GM18498 (cell line): ENCODE data around the gene EHMT1.
"Not testable (repeated sequence)": the region's sequence is repeated elsewhere in the genome, so short reads cannot be mapped to it uniquely, and the experiment has no call there.

Experiments
- ATAC-seq: cut with Tn5 transposase; IDR thresholded peaks from one replicate; pipeline ENCODE4 v1.9.1; 2021; ENCODE audit warnings: mild to moderate bottlenecking, moderate library complexity; ENCODE audit not compliant: unreplicated experiment

EHMT1 gene

DNA sequence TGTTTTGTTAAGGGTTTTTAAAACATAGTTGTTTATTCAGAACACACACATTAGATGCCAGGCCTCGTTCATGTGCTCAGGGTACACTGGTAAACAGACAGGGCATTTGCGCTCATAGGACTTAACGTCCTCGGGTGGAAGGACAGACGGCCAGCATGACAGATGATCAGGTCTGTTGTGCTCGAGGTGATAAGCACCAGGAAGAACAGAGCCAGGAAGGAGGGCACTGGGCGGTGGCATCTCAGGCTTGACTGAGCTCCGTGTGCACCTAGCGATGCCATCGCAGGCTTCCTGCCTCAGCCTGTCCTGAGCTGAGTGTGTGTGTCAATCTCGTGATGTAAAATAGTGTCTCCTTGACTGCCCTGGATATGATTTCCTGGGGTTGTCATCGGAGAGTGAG is 96.5 kb downstream of the EHMT1 start:
- ATAC-seq, result no peak

DNA sequence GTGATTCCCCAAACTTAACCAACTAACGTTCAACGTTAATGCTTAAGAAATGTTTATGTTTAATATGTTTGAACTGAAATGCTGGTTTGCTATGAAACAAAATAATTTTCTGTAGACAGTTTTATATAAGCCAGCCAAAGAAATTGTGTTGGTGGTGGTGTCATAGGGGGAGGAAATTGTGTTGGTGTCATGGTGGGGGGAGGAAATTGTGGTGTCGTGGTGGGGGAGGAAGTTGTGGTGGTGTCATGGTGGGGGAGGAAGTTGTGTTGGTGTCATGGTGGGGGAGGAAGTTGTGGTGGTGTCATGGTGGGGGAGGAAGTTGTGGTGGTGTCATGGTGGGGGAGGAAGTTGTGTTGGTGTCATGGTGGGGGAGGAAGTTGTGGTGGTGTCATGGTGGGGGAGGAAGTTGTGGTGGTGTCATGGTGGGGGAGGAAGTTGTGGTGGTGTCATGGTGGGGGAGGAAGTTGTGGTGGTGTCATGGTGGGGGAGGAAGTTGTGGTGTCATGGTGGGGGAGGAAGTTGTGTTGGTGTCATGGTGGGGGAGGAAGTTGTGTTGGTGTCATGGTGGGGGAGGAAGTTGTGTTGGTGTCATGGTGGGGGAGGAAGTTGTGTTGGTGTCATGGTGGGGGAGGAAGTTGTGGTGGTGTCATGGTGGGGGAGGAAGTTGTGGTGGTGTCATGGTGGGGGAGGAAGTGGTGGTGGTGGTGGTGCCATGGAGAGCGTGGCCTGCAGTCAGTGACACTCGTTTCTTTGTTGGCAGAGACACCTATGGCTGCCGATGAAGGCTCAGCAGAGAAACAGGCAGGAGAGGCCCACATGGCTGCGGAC is 97.3 kb downstream of the EHMT1 start:
- ATAC-seq, result not testable (repeated sequence)

DNA sequence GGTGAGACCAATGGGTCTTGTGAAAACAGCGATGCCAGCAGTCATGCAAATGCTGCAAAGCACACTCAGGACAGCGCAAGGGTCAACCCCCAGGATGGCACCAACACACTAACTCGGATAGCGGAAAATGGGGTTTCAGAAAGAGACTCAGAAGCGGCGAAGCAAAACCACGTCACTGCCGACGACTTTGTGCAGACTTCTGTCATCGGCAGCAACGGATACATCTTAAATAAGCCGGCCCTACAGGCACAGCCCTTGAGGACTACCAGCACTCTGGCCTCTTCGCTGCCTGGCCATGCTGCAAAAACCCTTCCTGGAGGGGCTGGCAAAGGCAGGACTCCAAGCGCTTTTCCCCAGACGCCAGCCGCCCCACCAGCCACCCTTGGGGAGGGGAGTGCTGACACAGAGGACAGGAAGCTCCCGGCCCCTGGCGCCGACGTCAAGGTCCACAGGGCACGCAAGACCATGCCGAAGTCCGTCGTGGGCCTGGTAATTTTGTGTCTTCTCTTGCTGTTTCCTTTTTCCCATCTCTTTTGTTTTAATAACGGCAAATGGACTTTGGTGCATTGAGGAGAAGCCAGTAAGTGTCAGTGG is 98.0 kb downstream of the EHMT1 start:
- no peak for ATAC-seq

DNA sequence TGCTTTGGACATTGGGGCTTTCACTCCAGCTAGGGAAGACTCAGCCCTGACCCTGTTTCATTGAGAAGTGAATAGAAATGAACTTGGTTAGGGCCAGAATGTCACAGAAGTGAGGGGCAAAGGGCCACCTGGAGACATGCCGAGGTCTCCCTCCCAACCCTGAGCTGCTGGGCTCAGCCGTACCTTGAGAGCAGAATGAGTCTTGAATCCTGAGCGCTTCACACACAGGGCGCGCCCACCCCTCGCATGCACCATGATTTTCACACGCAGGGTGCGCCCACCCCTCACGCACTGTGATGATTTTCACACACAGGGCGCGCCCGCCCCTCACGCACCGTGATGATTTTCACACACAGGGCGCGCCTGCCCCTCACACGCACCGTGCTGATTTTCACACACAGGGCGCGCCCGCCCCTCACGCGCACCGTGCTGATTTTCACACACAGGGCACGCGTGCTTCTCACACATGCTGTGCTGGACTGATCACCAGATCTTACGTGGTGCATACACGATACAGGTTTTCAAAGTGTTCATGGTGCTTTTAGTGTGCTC is 99.0 kb downstream of the EHMT1 start:
- ATAC-seq, result no peak

DNA sequence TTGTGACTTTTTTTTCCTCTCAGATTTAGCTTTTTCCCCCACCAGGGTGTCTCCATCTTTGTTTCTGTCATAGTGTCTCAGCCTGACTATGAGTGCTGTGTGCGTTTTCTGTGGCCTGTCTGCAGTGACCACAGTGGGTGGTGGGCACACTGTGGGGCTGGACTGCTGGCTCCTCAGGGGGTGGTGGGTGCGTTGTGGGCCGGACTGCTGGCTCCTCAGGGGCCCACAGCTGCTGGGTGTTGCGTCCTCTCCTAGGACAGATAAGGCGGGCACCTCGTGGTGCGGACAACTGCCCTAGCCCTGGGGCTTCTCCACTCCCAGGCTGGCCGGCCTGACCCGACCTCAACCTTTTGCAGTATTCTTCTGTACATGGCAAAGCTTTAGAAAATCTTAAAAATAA is 100.4 kb downstream of the EHMT1 start:
- ATAC-seq, result no peak

DNA sequence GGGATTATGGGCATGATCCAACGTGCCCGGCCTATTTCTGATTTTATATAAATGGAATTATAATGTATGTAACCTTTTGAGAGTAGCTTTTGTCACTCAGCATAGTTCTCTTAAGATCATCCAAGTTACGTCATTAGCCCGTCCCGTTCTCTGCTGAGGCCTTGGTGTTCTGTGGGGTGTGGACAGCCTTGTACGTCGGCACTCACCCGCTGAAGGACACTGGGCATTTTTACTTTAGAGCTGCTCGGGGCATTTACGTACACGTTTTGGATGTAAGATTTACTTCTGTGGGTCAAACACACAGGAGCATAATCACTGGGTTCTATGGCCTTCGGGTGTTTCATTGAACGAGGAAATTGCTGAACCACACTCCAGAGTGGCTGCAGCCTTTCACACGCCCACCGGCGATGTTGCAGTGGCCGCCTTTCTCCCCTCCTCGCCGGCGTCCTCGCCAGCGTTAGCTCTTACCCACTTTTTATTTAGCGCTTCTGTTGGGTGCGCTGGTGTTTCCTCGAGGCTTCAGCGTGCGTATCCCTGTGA is 101.8 kb downstream of the EHMT1 start:
- no peak for ATAC-seq

DNA sequence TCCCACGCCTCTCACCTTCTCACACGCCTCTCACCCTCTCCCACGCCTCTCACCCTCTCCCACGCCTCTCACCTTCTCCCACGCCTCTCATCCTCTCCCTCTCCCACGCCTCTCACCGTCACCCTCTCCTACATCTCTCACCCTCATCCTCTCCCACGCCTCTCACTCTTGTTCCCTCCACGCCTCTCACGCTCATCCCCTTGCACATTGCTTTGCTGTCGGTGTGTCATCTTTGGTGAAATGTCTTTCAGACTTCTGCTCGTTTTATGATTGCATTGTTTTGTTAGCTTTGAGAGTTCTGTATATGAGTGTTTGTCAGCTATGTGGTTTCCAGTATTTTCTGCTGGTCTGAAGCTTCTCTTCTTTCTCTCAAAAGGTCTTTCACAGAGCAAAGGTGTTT is 102.7 kb downstream of the EHMT1 start:
- no peak for ATAC-seq

DNA sequence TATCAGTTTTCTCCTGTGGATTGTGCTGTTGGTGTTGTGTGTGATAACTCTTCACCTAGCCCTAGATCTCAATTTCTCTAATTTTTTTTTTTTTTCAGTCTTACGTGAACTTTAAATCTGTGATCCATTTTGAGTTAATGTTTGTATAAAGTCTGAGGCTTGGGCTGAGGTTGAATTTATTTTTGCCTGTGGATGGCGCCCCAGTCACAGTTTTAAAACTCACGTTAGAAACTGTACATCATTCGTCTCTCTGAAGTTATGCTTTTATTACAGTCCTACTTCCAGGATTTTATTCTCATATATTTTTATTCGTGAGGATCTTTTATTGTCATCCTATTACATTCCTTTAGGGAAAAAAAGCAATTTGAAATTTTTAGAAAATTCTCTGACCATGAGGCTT is 103.1 kb downstream of the EHMT1 start:
- ATAC-seq, result no peak

DNA sequence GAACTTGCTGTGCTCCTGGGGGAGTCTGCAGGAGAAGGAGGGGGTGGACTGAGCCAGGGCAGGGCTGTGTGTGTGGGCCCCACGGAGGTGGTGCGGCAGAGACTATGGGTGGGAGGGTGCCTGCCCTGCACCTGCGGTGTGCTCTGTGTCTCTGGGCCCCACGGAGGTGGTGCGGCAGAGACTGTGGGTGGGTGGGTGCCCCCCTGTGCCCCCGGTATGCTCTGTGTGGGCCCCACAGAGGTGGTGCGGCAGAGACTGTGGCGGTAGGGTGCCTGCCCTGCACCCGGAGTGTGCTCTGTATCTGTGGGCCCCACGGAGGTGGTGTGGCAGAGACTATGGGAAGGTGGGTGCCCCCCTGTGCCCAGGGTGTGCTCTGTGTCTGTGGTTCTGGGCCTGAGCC is 103.7 kb downstream of the EHMT1 start:
- ATAC-seq, result no peak

DNA sequence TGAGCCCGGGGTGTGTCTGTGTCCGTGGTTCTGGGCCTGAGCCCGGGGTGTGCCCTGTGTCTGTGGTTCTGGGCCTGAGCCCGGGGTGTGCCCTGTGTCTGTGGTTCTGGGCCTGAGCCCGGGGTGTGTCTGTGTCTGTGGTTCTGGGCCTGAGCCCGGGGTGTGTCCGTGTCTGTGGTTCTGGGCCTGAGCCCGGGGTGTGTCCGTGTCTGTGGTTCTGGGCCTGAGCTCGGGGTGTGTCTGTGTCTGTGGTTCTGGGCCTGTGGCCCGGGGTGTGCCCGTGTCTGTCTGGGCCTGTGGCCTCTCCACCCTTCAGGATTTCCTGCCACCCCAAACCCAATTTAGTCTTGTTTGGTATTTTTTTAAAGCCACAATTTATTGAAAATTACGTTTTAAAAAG is 104.6 kb downstream of the EHMT1 start:
- ATAC-seq, result not testable (repeated sequence)

DNA sequence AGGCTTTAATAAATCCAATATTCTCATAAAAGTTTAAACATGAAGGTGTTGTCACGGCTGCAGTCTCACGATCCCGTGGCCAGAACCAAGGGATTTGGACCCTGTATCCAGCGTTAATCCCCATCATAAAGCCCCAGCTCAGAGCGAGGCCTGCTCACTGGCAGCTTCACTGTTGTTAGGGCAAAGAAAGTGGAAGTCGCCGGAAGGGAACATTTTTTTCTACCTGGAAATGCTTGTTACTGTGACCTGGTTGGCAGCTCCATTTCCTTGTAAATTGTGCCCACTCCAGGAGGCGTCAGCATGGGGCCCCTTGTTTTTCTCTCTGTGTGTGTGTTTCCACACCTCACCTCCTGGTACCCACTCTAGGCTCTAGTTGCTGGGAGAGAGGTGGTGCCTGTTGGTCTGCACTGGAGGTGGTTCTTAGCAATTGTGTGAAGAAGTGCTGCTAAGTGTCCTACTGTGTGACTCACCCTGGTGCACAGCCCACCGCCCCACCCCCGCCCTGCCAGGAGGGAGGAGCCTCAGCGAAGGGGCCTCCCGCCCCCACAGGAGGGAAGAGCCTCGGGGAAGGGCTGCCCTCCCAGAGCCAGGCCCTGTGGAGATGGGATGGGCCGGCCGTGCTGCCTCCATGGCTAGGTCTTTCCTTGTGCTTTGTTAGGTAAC is 105.1 kb downstream of the EHMT1 start:
- no peak for ATAC-seq

DNA sequence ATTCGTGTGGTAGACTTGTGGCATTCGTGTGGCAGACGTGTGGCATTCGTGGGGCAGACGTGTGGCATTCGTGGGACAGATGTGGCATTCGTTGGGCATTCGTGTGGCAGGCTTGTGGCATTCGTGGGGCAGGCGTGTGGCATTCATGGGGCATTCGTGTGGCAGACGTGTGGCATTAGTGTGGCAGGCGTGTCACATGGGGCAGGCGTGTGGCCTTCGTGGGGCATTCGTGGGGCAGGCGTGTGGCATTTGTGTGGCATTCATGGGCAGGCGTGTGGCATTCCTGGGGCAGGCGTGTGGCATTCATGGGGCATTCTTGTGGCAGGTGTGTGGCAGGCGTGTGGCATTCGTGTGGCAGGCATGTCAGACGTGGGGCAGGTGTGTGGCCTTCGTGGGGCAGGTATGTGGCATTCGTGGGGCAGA is 106.0 kb downstream of the EHMT1 start:
- ATAC-seq, result no peak

DNA sequence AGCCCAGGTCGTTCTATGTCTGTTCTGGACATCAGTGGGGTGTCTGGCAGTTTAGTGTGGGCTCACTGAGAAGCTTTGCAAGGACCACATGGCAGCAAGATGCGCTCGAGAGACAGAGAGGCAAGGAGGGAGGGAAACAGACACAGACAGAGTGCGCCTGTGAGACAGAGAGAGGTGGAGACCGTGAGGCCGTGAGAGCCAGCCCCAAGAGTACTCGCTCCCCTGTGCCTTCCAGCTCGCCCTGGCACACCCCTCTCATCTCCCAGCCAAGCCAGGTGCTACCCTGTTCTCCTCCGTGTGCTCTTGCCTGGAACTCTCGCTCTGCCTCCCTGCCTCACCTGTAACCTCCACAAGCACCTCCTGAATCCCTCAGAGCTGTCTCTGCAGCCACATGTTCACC is 106.8 kb downstream of the EHMT1 start:
- ATAC-seq, result no peak

DNA sequence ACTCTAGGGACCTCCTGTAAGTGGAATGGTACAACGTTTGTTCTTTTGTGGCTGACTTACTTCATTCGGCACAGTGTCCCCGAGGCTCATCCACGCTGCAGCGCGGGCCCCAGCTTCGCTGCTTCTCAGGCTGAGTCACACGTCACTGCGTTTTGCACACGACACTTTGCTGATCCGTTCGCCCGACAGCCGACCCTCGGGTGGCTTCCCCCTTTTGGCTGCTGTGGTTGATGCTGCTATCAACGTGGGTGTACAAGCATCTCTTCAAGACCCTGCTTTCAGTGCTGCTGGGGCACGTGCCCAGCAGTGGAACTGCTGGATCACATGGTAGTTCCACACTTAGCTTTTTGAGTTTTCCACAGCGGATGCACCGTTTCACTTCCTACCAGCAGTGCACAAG is 107.5 kb downstream of the EHMT1 start:
- peak; percentile 83 for ATAC-seq

DNA sequence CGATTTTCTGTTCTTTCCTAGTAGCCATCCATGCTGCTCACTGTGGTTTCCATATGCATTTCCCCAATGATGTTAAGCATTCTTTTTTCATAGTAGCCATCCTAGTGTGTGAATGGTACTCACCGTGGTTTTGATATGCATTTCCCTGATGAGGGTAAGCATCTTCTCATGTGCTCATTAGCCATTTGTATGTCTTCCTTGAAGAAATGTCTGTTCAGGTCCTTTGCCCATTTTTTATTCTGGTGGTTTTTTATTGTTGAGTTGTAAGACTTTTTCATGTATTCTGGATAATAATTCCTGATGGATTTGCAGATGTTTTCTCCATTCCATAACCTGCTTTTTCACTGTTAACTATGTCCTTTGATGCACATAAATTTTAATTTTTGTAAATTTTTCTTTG is 108.0 kb downstream of the EHMT1 start:
- ATAC-seq, result no peak

DNA sequence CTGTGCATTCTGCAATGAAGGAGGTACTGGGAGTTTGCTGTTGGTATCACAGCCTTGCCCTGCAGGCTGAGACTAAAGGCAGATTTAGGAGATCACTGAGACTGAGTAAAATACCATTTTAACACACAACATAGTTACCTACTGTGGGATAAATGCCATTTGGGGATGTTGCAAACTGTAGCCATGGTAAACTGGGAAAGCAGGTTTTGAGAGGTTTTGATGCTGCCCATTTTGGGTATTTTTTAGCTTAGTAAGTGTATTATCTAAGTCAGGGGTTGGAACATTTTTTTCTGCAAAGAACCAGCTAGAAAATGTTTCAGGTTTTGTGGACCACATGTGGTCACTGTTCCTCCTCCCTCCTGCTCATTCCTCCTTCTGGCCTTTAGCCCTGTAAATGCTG is 108.9 kb downstream of the EHMT1 start:
- ATAC-seq, result no peak

DNA sequence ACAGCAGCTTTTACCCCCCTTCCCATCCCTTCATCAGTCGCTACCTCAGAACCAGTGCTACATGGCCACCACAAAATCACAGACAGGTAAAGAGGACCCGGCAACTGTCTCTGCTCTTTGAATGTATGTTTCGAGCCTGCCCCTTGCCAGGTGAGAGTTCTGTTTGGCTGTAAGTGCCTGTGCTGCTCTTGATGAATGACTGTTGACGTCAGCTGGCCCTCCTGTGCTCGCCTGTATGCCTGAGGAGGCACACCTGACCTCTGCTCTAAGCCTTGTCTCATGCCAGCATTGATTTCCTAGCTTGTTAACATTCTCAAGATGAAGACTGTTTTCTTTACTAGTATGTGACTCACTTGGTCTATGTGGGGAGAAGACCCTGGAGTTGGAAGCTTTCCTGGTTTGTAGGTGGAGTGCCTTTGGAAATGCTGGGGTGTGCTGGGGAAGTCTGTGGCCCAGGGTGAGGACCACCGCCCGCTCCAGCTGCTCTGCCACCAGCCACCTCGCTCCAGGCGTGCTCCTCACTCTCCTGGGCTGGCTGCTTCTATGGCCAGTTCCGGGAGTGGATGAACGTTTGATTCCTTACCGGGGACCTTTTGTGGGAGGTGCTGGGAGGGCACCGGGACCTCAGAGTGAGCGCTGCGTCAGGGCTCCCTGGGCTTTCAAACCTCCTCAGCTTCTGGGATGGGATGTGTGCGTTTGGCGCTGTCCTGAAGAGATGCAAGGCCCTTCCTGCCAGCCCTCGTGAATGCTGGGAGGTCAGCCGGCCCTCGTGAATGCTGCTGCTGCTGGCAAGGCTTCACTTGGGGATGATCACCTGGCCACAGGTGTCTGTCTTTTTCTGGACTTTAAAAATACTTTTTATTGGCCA is 109.9 kb downstream of the EHMT1 start:
- ATAC-seq, result no peak

DNA sequence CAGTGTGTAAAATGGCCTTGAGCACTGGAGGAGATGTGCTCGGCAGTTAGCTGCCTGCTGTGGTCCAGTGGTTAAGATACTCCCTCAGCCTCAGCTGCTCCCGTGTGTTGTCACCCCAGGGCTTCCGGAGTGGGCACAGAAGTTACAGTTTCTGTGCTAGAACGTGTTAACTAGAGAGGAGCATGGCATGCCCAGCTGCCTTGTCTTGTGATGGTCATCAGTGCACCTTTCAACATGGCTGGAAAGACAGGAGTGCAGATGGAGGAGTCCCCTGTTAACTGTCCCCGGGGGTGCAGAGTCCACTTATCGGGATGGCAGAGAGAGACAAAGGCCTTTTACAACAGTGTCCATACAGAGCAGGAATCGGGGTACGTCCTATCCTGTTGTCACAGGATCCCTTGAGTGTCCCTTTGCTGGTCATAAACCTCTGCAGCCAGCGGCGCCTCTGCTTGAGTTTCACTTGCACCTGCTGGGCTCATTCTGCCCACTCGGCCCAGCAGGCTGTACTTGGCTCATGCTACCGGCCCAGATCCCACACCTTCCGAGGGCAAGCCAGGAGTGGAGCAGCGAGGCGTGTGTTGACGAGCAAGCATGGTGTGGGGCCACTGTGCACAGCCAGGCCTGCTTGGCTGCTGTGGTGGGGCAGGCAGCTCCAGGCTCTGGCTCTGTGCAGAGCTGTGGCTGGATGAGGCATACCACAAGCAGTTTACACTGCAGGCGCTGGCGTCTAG is 112.6 kb downstream of the EHMT1 start:
- ATAC-seq, result no peak

DNA sequence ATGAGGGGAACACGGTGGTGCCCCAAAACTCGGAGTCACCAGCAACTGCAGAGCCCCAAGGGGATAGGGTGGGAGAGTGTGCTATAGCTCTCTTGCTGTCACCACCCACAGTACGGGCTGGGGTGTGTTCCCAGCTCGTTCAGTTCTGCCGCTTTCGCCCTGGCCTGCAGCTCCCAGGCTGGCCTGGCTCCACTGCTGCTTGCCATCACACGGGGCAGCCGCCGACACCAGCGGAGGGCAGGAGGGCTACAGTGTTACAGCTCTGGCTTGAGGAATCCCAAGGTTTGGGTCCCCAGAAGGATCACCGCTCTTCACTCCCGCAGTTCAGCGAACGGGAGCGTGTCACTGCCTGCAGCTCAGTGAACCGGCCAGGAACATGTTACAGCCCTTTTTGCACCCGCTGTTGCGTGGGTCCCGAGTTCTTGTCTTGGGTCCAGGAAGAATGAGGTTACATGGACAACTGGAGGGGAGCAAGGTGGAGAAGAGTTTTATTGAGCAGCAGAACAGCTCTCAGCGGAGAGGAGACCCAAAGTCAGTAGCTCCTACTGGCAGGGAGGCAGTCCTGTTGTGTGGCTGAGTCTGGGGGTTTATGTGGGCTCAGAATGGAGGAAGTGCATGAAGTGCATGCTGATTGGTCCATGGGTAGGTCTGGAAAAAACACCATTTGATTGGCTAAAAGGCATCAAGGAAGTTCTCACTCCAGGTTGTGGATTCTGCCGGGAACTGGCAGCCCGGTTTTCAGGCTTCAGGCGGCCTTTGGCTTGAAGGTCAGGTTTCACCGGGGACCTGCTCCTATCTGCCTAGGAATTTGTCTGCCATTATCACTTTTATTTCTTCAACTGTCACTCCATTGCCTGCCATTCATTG is 113.4 kb downstream of the EHMT1 start:
- ATAC-seq, result no peak
